Measurements from ENCODE around the gene TTC39C. TPM values are rescaled to one million over a fixed set of nuclear protein-coding genes. Genes with fewer than 3 reads are reported as not detected.
"Not testable (repeated sequence)": the region's sequence is repeated elsewhere in the genome, so short reads cannot be mapped to it uniquely, and the experiment has no call there.

Gene TTC39C
- total RNA-seq, 1 donor from 2014 or later, result 3.3 TPM

DNA sequence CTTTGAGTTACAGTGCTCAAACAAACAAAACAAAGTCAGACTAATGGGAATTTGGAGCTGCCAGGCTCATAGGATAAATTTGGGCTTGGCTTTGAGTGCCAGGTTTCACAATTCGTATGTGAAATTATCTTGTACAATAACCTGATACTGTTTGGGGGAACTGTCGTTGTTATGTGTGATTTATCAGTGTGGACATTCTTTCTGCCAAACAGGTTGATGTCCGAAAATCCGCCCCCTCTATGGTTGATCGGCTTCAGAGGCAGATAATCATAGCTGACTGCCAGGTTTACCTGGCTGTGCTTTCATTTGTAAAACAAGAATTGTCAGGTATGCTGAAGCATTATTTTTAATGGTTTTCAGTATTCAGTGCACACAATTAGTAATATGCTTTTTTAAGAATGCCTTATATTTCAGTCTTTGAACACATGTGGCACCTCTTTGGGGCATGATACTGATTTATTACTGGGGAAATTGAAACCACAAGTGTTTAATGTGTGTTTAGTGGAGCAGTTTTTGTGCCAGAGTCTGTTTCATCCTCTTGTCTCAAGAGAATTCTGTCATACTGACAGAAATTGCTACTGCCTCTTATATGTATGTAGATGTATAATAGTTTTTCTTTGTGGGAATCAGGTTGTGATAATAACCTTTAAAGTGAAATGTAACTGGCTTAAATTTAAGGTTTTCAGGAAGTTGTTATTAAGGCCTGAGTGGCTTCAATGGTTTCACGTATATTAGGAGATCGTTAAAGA is 54.6 kb downstream of the TTC39C start:
- intact Hi-C loops (cut with DNase I), result no loop called here
- ATAC-seq (ENCODE audit: poor library complexity) (no peak), DNase-seq (no peak)

DNA sequence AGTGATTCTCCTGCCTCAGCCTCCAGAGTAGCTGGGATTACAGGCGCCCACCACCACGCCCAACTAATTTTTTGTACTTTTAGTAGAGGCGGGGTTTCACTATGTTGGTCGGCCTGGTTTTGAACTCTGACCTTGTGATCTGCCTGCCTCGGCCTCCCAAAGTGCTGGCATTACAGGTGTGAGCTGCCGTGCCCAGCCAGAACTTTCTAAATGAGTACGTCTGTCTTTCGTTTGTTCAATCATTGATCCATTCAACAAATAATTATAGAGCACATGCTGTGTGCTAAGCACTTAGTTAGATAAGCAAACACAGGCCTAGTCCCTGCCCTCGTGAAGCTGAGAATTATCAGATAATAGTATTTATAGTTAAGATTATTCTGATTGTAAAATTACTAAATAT is 56.5 kb downstream of the TTC39C start:
- DNase-seq (no peak), ATAC-seq (ENCODE audit: poor library complexity) (no peak)
- intact Hi-C loops (cut with DNase I), result no loop called here

DNA sequence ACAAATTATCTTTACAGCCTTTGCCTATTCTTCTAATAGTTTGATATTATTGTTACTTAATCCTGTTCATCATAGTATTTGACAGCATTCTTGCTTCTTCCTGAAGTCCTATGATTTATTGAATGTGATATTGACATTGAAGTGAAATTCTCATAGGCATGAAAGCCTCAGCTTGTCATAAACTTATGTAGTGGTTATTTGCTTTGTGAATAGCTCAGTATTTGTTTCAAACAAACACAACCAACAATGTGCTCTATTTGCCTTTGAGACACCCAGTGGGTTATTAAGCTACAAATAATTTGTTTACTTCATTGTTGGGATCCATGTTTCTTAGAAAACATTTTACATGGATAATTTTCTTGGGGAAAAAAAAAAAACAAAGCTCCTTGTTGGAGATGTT is 57.2 kb downstream of the TTC39C start:
- no peak for ATAC-seq (ENCODE audit: poor library complexity)

DNA sequence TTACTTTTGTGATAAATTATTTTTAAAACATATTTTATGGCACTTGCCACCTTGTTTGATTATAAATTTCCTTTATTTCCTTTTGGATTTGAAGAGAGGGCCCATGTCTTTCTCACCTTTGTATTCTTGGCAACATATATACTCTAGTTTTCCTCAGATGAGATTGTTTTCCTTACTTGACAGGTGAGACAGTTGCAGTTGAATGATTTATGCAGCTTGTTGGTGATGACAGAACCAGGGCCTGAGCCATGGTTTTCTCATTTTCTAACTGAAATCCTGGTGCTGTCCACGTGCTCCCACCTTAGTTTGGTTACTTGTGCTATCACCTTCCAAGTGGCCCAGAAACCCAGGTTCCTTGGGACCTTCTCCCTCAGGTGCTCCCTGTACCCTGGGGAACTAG is 58.2 kb downstream of the TTC39C start:
- DNase-seq, result no peak
- intact Hi-C loops (cut with DNase I), result no loop called here
- ATAC-seq (ENCODE audit: poor library complexity), result no peak

More for the DNA sequence above, 57.2 kb downstream of the TTC39C start:
- no peak for DNase-seq
- intact Hi-C loops (cut with DNase I), result no loop called here

DNA sequence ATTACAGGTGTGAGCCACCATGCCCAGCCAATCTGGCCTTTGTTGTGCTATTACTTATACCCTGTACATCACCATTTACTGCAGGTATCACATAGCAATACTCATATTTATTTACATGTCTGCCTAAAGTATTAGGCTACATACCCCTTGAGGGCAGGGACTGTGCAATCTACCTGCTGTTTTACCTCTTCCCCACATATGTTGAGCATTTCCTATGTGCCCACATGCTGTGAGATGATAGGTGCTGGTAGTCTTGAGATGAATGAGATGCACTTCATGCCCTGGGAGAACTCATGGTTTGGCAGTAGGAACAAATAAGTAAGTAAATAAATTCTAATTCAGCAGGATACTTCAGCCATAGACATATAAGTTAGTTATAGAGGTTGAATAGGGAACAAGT is 59.2 kb downstream of the TTC39C start:
- no peak for DNase-seq
- intact Hi-C loops (cut with DNase I), result no loop called here
- no peak for ATAC-seq (ENCODE audit: poor library complexity)

DNA sequence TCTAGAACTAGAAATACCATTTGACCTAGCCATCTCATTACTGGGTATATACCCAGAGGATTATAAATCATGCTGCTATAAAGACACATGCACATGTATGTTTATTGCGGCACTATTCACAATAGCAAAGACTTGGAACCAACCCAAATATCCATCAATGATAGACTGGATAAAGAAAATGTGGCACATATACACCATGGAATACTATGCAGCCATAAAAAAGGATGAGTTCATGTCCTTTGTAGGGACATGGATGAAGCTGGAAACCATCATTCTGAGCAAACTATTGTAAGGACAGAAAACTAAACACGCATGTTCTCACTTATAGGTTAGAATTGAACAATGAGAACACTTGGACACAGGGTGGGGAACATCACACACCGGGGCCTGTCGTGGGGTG is 60.2 kb downstream of the TTC39C start:
- DNase-seq; intact Hi-C loops (cut with DNase I); ATAC-seq (ENCODE audit: poor library complexity): not testable (repeated sequence)

DNA sequence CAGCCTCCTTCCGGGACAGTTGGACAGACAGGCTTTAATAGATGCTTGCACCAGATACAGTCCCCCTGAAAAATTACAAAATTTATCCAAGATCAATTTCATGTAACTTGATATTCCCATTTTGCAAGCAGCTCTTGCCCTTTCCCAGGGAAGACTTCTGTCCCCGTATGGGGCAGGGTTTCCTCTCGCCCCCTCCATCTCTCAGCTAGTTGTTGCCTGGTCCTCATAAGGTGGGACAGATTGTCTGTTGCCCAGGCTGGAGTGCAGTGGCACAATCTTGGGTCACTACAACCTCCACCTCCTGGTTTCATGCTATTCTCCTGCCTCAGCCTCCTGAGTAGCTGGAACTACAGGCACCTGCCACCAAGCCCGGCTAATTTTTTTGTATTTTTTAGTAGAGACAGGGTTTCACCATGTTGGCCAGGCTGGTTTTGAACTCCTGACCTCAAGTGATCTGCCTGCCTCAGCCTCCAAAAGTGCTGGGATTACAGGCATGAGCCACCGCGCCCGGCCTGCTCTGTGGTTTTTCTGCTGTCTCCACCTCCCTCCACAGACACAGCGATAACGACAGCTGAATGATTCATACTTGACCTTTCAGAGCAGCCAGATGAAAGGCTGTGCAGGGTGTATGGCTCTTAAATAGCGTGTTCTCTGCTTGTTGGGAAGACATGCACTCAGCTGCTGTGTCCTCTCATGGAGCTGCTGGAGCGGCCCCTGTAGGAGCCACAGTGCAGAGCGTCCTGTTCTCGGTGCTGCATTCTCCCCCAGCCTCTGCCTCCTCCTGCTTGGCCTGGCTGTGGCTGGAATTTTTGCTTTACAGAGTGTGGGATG is 61.4 kb downstream of the TTC39C start:
- ATAC-seq (ENCODE audit: poor library complexity) (peak; percentile 97), DNase-seq (peak; percentile 88)
- intact Hi-C loops (cut with DNase I), result no loop called here

DNA sequence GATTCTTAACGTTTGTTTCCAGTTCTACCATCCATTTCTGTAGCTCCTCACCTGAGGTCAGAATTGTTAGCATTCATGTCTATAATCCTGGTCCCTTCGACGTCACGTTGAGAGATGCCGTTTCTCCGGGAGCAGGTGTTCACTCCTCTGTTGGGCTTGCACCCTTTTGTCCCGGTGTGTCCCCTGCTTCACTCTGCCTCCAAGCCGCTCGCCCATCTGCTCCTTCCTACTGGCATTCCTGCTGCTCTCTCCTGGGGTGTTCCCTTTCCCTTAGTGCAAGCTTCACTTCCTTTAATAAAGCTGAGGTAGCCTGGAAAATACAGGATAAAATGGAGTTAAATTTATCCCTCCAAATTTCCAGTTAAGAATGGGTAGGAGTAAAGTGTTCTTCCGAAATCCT is 62.4 kb downstream of the TTC39C start:
- no peak for DNase-seq
- ATAC-seq (ENCODE audit: poor library complexity), result no peak
- intact Hi-C loops (cut with DNase I), result no loop called here

DNA sequence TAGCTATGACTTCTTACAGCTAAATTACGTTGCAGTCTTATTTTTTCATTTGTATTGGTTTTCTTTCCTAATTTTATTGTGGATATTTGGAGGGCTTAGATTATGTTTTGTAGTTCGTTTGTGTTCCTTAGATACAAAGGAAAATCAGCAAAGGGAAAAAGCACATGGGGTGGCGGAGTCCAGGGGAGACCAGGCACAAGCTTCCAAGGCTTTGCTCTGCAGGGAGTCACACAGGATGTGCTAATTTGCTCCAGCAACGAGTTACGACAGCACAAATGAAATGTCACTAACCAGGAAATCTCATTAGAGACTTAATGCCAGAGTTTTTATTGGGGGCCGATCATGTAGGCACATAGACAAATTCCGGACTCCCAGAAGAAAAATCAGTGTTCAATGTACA is 63.8 kb downstream of the TTC39C start:
- intact Hi-C loops (cut with DNase I), result no loop called here
- DNase-seq, result no peak
- no peak for ATAC-seq (ENCODE audit: poor library complexity)

DNA sequence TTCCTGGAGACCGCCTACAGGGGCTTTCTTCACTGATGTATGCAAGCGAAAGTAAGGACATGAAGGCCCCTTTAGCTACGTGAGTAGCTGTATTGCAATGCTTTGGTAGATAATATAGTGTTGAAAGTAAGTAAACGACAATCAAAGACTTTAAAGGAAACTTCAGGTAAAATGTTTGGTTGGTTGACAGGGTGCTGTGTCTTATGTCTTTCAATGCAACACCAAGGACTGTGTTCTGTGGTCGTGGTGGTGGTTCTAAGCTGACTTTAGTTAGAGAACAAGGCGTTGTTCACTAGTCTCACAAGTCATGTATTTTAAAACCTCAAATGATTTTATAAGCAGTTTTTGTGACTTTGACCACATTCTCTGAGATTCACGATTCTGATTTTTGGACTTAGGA is 66.3 kb downstream of the TTC39C start:
- intact Hi-C loops (cut with DNase I), result no loop called here
- DNase-seq (no peak), ATAC-seq (ENCODE audit: poor library complexity) (no peak)

DNA sequence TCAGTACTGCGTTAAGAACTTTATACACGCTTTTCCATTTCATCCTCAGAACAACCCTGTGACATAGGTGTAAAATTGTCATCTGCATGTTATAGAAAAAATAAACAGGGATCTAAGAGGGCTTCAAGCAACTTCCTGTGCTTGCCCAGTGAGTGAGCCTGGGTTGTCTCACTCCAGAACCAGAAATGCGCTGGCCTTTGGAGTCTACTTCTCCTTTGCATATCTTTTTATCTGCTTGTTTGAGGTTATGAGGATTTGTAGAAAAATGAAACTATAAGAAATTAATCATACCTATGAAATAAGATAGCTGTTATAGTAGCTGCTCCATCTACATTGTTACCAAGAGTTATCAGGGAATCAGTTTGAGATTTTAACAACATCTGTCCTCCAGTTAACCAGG is 69.0 kb downstream of the TTC39C start:
- ATAC-seq (ENCODE audit: poor library complexity) (no peak), DNase-seq (no peak)
- intact Hi-C loops (cut with DNase I), result no loop called here

DNA sequence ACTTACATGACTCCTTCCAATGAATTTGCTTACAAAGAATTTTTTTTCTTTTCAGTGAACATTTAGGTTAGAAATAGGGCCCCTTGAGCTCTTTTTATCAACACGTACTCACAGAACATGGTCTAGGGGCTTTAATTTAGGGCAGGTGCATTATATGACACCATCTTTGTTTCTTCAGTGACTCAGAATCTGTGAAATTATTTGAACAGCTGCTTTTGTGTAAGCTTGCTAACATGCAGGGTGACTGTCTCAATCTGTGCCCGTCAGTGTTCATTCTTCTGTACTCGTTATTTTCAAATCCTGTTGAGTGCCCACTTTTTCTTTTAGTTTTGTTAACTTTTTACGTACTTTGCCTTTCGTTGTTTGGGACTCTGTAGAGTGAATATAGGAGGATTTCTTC is 71.5 kb downstream of the TTC39C start:
- ATAC-seq (ENCODE audit: poor library complexity) (no peak), DNase-seq (no peak)
- intact Hi-C loops (cut with DNase I), result no loop called here

DNA sequence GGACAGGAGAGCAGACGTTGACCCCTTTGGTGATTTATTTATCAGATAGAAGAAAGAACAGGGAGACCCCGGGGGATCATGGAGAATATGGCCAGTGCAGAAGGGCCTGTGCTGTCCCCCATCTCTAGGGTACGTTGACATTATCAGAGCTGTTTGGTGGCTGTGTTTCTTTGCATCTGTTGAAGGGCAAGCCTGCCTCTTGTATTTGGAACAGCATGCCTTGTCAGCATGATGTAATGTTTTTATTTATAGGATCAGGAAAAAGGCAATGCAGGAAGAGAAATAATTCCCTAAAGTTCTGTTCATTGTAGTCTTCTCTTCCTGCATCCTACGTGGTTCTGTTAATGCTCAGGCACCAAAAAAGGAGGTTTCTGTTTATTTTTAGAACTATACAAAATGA is 74.5 kb downstream of the TTC39C start:
- intact Hi-C loops (cut with DNase I), result no loop called here
- ATAC-seq (ENCODE audit: poor library complexity) (peak; percentile 86), DNase-seq (no peak)

DNA sequence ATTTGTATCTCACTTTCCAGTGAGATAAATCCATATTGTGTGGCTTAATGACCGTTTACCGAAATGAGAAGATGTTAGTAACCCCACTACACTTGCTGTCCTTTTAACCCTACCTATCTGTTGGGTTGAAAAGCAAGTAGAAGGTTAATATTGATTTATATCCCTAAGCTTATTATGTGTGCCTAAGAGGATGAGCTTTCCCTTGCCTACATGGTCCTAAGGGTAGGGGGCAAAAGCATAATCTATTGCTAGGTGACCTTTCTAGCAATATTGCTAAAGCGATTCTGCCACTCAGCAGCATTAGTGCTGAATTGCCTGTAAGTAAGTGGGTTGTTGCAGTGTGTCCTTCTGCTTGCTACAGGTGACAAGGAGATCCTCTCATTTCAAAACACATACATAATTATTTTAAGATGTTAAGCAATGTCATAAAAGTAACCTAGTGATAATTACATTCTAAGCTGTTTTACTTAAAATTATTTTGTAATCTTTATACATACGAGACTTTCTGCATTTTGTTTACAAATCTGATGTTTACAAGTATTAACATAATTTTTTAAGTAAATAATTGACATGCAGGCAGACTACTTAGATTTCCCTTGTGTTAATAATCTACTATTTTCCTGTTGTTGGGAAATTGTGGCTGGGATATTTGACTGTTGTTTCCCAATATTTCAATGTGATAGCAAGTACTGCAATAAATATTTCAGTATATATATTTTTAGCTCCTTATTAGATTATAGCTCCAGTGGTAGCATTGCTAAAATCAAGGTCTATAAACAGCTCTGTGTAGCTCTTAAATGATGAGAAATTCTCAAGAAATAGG is 75.2 kb downstream of the TTC39C start:
- intact Hi-C loops (cut with DNase I), result no loop called here
- DNase-seq, result no peak
- peak; percentile 66 for ATAC-seq (ENCODE audit: poor library complexity)

DNA sequence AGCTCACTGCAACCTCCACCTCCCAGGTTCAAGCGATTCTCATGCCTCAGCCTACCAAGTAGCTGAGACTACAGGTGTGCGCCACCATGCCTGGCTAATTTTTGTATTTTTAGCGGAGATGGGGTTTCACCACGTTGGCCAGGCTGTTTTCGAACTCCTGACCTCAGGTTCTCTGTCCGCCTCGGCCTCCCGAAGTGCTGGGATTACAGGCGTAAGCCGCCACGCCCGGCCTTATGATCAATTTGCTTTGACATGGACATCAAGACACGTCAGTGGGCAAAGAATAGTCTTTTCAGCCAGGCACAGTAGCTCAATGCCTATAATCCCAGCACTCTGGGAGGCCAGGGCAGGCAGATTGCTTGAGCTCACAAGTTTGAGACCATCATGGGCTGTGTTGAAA is 76.3 kb downstream of the TTC39C start:
- no peak for ATAC-seq (ENCODE audit: poor library complexity)
- intact Hi-C loops (cut with DNase I), result no loop called here
- DNase-seq, result no peak

DNA sequence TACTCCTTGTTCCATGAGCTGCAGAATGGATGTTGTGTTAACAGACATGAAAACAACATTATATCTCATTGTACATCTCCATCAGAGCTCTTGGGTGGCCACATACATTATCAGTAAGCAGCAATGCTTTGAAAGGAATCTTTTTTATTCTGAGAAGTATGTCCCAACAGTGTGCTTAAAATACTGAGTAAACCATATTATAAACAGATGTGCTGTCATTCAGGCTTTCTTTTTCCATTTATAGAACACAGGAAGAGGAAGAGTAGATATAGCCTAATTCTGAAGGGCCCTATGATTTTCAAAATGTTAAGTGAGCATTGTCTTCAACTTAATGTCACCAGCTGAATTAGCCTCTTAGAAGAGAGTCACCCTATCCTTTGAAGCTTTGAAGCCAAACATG is 80.0 kb downstream of the TTC39C start:
- ATAC-seq (ENCODE audit: poor library complexity) (no peak), DNase-seq (no peak)
- intact Hi-C loops (cut with DNase I), result no loop called here

DNA sequence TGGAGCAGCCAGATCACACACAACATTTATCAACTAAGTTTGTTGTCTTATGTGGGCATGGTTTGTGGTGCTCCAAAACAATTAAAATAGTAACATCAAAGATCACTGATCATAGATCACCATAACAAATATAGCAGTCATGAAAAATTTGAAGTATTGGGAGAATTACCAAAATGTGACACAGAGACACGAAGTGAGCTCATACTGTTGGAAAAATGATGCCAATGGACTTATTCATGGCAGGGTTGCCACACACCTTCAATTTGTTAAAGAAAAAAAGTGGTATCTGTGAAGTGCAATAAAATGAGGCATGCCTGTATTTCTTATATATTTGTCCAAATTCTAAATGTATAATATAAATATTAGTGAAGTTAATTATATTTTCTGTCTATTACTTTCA is 81.4 kb downstream of the TTC39C start:
- intact Hi-C loops (cut with DNase I), result no loop called here
- DNase-seq, result no peak
- no peak for ATAC-seq (ENCODE audit: poor library complexity)

DNA sequence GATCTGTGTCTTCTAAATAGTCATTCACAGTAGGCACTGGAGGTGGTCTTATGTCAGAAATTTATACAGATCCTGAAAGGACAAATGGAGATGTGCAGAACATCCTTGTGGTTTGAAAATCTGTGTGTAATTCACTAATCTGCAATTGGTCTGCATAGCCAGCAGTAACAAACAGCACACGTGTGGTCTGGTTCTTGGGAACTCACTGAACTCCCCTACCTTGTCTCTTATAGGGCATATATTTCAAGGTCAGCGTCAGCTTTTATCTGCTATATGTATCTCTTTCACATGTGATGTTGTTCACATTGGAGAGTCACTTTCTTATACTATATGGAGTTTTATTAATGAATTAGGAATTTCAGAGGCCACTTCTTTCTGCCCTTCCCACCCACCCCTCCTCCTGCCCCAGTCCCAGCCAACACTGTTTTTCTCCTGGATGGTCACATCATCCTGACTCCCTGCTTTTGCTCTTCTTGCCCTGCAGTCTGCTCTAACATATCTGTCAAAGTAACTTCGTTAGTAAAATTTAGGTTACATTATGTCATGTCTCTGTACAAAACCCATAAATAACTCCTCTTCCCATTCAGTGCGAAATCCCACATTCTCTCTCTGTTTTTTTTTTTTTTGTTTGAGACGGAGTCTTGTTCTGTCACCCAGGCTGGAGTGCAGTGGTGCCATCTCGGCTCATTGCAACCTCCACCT is 88.9 kb downstream of the TTC39C start:
- intact Hi-C loops (cut with DNase I), result no loop called here
- DNase-seq (no peak), ATAC-seq (ENCODE audit: poor library complexity) (no peak)

DNA sequence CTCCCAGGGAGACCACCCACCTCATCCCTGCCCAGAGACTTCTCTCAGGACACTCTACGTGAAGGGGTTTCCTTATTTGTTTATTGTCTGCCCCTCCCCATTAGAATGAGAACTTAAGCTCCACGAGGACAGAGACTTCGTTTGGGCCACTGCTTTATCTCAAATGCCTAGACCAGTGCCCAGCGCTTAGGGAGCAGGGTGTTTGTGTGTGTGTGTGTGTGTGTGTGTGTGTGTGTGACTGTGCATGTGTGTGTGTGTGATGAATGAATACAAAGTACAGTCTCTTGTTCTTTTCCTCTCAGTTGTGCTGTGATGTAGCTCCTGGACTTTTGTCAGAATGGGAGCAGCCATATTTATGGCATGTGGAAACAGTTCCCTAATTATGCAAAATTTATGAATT is 89.9 kb downstream of the TTC39C start:
- intact Hi-C loops (cut with DNase I), result no loop called here
- DNase-seq, result no peak
- ATAC-seq (ENCODE audit: poor library complexity), result no peak

Measured in Right ventricle myocardium superior (tissue), 1 donor.